Body of pancreas (tissue), 4 donors: ENCODE measurements around the gene PRKAR1A.

Source experiments
- CTCF ChIP-seq, 7 experiments: fragments of 450-650 bp in 4 of 7; fragments of 200-600 bp in 3 of 7; sonication (generic) in 3 of 7; IDR thresholded peaks; one replicate each; pipeline ENCODE4 v1.5.1; 2016 to 2019; ENCODE audit warnings: antibody characterized with exemption in 7 of 7
- POLR2A ChIP-seq, 3 donors: fragments of 450-650 bp; IDR thresholded peaks; one replicate each; pipeline ENCODE4 v1.6.1; 2016; ENCODE audit warnings: antibody characterized with exemption in 3 of 3, mild to moderate bottlenecking in 2 of 3

GRCh38 chr17:68584581-68585303 is 72.5 kb downstream of the PRKAR1A start:
- TF ChIP-seq CTCF (IDR thresholded peaks at IDR 0.05) (no peak), POLR2A (IDR thresholded peaks at IDR 0.05) (no peak)
